ENCODE results near the gene ZFYVE28.

ZFYVE28 gene

DNA sequence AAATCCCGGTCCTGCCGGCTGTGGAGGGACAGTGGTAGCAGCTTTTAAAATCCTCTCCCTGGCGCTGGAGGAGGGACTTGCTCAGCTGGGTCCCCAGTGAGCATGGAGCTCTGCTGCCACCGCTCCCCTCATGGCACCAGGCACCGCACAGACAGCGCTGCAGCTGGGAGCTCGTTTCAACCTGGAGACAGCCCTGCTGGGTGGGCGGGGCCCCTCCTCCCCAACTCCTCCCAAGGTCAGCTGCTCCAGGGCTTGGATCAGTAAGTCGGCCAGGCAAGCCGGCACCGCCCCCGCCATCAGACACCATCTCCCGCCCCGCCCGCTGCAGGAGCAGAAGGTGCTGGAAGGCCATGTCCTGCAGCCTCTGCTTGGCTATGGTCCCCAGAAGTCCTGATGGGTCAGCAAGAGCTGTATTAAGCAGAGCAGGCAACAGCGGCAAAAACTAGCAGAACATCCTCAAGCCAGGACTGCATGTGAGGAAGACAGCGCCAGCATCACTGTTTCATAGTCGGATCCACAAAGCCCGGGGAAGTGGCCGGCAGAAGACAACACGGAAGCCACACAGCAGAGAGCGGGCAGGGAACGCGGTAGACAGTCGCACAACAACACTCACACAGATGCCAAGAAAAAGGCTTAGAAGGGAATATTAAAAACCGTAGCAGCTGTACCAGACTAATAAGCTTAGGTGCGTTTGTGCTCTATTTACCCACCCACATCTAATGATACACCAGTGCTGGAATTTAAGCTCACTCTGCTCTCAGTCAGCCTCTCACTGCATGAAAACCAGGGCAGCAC lies 16.2 kb downstream of the ZFYVE28 start:
- no peak overlapping the region for H3K4me2 ChIP-seq (ENCODE audit: low read depth, low read length, poor library complexity, severe bottlenecking)
- H3K9me2 ChIP-seq (replicated peaks; ENCODE audit: insufficient read depth, low read length): no peaks in the 10 kb centered on the region
- H3K27ac ChIP-seq (ENCODE audit: low read depth, low read length): no peak overlapping the region
- no peak overlapping the region for H2AFZ ChIP-seq (ENCODE audit: low read depth, low read length, severe bottlenecking)
- TF ChIP-seq CTCF (IDR thresholded peaks at IDR 0.05; ENCODE audit: insufficient read depth, low read length, poor library complexity, severe bottlenecking): no peak
- no peak for TF ChIP-seq EZH2phosphoT487 (conservative IDR thresholded peaks at IDR 0.05; ENCODE audit: low read length)
- no peak overlapping the region for H3K4me3 ChIP-seq (ENCODE audit: insufficient read depth, low read length, poor library complexity, severe bottlenecking)
- H3K9me3 ChIP-seq (ENCODE audit: insufficient read depth, low read length): no peaks in the 10 kb centered on the region
- no peaks in the 10 kb centered on the region for H3K36me3 ChIP-seq (ENCODE audit: low read length)
- no peaks in the 10 kb centered on the region for H3K79me2 ChIP-seq (ENCODE audit: insufficient read depth, low read length)
- no peaks in the 10 kb centered on the region for H4K20me1 ChIP-seq (ENCODE audit: low read depth, low read length)
- no peaks in the 10 kb centered on the region for H3K27me3 ChIP-seq (ENCODE audit: low read length)
- H3F3A ChIP-seq (ENCODE audit: insufficient read depth): no peaks in the 10 kb centered on the region
- no peak overlapping the region for H3K9ac ChIP-seq (ENCODE audit: low read length)

- Histone ChIP-seq H3K4me2 (ENCODE audit: low read depth, low read length, poor library complexity, severe bottlenecking) (no peak overlapping the region), H3K27me3 (ENCODE audit: low read length) (no peaks in the 10 kb centered on the region), H3K4me3 (ENCODE audit: insufficient read depth, low read length, poor library complexity, severe bottlenecking) (no peak overlapping the region), H3K9me3 (ENCODE audit: insufficient read depth, low read length) (no peaks in the 10 kb centered on the region), H3K79me2 (ENCODE audit: insufficient read depth, low read length) (no peaks in the 10 kb centered on the region), H3K9ac (ENCODE audit: low read length) (no peak overlapping the region), H3K36me3 (ENCODE audit: low read length) (no peaks in the 10 kb centered on the region), H3K27ac (ENCODE audit: low read depth, low read length) (no peak overlapping the region), H4K20me1 (ENCODE audit: low read depth, low read length) (no peaks in the 10 kb centered on the region), H2AFZ (ENCODE audit: low read depth, low read length, severe bottlenecking) (no peak overlapping the region), H3F3A (ENCODE audit: insufficient read depth) (no peaks in the 10 kb centered on the region), H3K9me2 (replicated peaks; ENCODE audit: insufficient read depth, low read length) (no peaks in the 10 kb centered on the region)
- TF ChIP-seq CTCF (IDR thresholded peaks at IDR 0.05; ENCODE audit: insufficient read depth, low read length, poor library complexity, severe bottlenecking) (no peak), EZH2phosphoT487 (conservative IDR thresholded peaks at IDR 0.05; ENCODE audit: low read length) (no peak)
Observed at GRCh38 chr4:2401610-2401983, 16.8 kb downstream of the ZFYVE28 start.

- Histone ChIP-seq H3K79me2 (ENCODE audit: insufficient read depth, low read length) (no peaks in the 10 kb centered on the region), H3K9me3 (ENCODE audit: insufficient read depth, low read length) (no peaks in the 10 kb centered on the region), H3K4me3 (ENCODE audit: insufficient read depth, low read length, poor library complexity, severe bottlenecking) (no peak overlapping the region), H3K27me3 (ENCODE audit: low read length) (no peaks in the 10 kb centered on the region), H3K36me3 (ENCODE audit: low read length) (no peaks in the 10 kb centered on the region), H3K9me2 (replicated peaks; ENCODE audit: insufficient read depth, low read length) (no peaks in the 10 kb centered on the region), H3K9ac (ENCODE audit: low read length) (no peak overlapping the region), H3K4me2 (ENCODE audit: low read depth, low read length, poor library complexity, severe bottlenecking) (no peak overlapping the region), H2AFZ (ENCODE audit: low read depth, low read length, severe bottlenecking) (no peak overlapping the region), H3K27ac (ENCODE audit: low read depth, low read length) (no peak overlapping the region), H4K20me1 (ENCODE audit: low read depth, low read length) (no peaks in the 10 kb centered on the region), H3F3A (ENCODE audit: insufficient read depth) (no peaks in the 10 kb centered on the region)
- TF ChIP-seq EZH2phosphoT487 (conservative IDR thresholded peaks at IDR 0.05; ENCODE audit: low read length) (no peak), CTCF (IDR thresholded peaks at IDR 0.05; ENCODE audit: insufficient read depth, low read length, poor library complexity, severe bottlenecking) (no peak)
Observed at GRCh38 chr4:2400841-2401609, 17.4 kb downstream of the ZFYVE28 start.

All from SU-DHL-6 (cell line).